ENCODE measurements around the gene CCRL2.
"Not testable (repeated sequence)": the region's sequence is repeated elsewhere in the genome, so short reads cannot be mapped to it uniquely, and the experiment has no call there.

CCRL2 gene

DNA sequence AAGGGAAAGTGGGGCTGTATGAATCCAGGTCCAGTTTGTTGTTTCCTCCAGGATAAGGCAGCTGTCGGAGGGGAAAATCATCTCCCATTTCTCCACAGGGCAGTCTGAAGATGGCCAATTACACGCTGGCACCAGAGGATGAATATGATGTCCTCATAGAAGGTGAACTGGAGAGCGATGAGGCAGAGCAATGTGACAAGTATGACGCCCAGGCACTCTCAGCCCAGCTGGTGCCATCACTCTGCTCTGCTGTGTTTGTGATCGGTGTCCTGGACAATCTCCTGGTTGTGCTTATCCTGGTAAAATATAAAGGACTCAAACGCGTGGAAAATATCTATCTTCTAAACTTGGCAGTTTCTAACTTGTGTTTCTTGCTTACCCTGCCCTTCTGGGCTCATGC is 911 bp downstream of the CCRL2 start:
- no peak for DNase-seq

DNA sequence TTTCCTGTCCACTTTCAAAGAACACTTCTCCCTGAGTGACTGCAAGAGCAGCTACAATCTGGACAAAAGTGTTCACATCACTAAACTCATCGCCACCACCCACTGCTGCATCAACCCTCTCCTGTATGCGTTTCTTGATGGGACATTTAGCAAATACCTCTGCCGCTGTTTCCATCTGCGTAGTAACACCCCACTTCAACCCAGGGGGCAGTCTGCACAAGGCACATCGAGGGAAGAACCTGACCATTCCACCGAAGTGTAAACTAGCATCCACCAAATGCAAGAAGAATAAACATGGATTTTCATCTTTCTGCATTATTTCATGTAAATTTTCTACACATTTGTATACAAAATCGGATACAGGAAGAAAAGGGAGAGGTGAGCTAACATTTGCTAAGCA is 1.8 kb downstream of the CCRL2 start:
- DNase-seq, result no peak

DNA sequence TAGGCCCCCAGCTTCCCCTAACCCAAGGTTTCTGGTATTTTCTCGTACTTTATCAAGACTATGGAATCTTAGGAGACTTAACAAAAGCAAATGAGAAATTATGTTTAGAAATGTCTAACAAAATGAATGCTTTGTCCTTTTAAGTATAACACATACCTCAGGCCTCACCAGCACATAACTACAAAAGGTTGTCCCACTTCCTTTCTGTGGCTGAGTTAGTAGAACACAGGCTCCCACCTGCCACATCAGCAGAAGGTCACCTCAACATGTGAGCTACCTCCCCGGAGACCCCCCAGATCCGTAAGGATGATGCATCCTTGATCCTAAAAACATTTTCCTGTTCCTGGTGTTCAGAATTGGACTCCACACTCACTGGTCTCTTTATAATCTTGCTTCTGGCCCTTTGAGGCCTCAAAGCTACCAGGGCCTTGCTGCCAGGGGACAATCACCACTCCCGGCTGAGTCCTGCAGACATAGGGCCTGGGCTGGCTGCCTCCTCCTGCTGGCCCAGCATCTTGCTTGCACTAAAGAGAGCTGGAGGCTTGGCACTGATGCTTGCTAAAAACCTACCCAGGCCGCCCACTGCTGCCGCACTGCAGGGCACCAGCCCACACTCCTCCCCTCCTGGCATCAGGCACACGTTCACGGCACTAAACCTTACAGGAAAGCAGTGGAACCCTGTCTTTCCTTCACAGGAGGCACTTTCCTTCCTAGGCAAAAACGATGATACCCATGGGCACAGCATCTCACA is 2.9 kb downstream of the CCRL2 start:
- no peak for DNase-seq

DNA sequence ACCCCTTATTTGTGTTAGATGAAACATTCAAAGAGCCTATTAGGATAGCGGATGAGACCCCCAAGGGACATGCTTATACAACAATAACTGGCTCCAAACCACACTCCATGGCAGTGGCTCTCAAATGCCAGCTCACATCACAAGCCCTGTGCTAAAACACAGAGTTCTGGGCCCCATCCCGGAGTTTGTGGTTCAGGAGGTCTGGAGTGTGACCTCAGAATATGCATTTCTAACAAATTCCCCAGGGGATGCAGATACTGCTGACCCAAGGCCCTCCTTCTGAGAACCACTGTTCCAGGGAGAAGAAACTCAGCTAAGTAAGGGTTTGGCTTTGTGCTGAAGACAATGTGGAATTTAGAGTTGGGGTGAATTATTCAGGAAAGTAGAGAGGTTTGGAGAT is 3.6 kb downstream of the CCRL2 start:
- no peak for DNase-seq

GRCh38 chr3:46411271-46411670 is 4.2 kb downstream of the CCRL2 start:
- DNase-seq, result no peak

GRCh38 chr3:46412786-46413298 is 5.8 kb downstream of the CCRL2 start:
- no peak for DNase-seq

DNA sequence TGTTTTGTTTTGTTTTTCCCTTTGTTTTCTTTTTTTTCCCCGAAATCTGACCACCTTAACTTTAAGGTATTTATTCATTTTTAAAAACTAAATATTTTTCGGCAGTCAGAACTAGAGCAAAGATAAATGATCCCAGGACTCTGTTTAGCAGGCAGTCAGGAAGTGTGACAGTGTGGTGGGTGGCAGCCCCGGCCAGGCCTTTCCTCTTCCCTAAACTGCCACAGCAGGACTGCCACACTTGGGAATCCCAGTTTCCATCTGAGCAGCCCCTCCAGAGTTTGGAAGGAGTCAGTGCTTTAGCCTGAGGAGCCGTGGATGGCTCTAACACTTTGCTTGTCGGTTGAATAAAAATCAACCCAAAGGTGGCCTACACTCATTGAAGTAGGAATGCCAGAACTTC is 6.9 kb downstream of the CCRL2 start:
- DNase-seq, result no peak

GRCh38 chr3:46414739-46415138 is 7.7 kb downstream of the CCRL2 start:
- DNase-seq, result no peak

GRCh38 chr3:46416125-46416810 is 9.2 kb downstream of the CCRL2 start:
- no peak for DNase-seq

DNA sequence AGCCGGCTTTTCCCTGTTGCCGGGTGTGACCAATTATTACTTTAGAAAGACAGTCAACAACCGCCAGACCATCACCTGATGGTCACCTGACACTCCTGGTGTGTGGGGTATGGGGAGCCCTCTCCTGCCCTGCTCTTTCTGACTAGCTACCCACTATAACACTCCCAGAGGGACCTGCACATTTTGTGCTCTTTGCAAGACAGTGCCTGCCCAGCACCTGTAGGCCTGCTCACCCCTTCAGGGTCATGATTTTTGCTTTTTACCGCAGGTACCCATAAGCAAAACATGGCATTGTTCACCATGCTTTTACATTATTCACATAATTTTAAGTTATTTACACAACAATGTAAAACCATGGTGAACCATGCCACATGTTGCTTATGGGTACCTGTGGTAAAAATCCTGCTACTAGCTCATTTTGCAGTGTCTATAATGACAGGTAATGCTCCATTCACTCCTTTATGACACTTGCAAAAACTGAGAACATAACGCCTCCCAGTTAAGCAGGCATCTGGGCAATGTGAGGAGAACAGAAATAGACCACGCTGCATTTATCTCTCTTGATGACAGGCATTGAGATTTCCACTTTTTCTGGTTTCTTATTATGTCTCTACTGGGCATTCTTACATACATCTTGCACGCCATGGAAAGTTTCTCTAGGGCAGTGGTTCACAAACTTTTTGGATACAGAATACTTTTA is 9.9 kb downstream of the CCRL2 start:
- DNase-seq, result no peak

DNA sequence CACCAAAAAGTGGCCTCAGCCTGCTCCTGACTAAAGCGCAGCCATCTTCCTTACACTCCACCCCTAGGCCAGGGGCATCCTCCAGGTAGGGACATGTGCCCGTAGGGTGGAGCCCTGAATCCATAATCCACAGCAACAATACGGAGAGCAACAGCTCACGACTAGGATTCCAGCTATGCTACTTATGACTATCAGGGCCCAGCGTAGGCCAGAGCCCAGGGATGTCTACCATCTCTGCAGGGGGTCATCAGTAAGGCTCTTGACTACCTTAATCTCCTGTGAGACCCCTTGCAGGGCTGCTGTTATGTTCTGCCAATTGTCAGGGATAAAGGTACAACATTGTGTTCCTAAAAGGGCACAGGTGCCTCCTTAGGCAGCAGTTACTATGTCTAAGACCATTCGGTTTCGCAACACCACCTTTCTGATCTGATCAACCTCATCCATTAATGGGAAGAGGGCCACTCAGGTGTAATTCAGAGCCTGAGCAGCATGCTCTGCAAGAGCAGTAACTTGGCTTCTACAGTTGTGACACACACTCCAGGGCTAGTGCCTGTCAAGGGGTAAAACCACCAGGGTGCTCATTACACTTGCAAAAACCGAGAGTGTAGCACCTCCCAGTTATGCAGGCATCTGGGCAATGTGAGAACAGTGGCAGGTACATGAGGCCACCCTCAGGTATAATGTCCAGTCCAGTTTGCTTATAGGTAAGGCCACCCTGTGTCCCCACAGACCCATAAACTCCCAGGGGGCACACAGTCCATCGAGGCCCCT is 11.0 kb downstream of the CCRL2 start:
- DNase-seq, result no peak

- no peak for DNase-seq
Observed at GRCh38 chr3:46419816-46420215, 12.8 kb downstream of the CCRL2 start.

DNA sequence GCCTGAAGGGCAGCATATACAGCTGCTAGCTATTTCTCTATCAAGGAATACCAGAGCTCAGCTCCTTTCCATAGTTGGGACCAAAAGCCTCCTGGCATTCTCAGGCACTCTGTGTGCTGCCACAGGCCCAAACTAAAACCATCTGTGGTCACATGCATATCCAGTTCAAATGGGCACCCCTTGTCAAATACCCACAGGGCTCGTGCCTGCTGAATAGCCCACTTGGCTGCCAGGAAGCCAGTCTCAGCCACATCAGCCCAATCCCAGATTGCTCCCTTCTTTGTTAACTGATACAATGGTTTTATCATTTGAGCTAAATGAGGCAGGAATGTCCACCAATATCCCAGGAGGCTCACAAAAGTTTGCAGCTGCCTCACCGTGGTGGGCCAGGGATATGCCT is 13.9 kb downstream of the CCRL2 start:
- DNase-seq, result no peak

DNA sequence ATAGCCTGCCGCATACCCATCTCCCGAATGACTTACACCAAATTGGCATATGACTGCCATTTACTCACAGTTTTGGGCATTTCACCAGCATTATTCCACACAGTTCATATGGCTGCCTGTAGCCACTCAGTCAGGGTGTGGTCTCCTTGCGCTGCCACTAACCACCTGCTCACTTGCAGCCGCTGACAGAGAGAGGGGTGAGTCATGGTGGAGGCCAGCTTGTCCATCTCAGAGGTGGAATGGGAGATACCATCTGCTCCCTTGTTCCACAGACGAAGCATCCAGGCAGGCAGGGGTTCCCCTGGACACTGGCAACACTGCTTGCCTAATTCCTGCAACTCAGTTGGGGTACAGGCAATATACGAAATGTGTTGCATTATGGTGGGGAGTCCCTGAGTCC is 15.6 kb downstream of the CCRL2 start:
- no peak for DNase-seq

- DNase-seq, result no peak
Observed at GRCh38 chr3:46423588-46423987, 16.5 kb downstream of the CCRL2 start.

GRCh38 chr3:46426476-46426875 is 19.4 kb downstream of the CCRL2 start:
- not testable (repeated sequence) for DNase-seq

DNA sequence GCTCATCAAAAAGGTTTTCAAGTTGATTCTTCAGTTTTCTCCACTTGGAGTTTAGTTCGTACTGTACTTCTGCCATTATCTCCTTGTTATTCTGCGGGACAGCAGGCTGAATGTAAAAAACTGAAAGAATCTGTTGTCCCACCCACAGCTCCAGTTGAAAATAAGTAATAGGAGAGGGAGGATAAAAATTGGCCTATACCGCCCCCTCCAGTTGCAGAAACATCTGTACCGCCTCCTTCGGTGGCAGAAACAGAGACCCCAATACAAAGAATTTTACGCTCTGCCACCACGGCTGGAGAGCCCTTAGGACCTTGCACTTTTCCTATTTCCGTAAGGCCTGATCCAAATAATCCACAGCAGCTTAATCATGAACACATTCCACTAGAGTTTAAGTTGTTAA is 20.3 kb downstream of the CCRL2 start:
- not testable (repeated sequence) for DNase-seq

DNA sequence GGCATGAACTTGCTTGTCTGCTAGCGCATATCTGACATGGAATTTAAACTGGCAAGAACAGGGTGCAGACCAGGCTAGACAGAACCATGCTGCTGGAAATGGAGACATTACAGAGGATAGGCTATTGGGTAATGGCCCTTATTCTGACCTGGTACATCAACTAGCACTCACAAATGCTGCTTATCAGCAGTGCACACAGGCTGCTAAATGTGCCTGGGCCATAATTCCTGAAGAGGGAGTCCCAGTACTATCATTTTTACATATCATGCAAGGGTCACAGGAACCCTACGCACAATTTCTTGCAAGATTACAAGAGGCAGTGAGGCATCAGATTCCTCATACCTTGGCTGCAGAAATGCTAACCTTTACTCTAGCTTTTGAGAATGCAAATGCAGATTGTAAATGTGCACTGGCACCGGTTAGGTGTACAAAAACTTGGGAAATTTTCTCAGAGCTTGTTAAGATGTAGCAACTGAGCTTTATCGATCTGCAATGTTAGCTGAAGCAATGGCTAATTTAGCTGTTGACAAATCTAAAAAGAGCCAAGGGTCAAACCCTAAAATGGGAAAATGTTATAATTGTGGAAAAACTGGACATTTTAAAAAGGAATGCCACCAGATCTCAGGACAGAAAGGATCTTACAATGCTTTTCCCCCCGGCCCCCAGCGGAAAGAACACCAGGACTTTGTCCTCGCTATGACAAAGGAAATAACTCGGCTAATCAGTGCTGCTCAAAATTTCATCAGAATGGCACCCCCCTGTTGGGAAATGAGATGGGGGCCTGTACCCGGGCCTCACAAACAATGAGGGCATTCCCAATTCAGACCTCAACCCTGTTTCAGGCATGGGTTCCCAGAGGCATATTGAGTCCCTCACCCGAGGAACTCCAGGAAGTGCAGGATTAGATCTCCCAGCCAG is 21.1 kb downstream of the CCRL2 start:
- no peak for DNase-seq

- no peak for DNase-seq
Observed at GRCh38 chr3:46429250-46429649, 22.2 kb downstream of the CCRL2 start.

DNA sequence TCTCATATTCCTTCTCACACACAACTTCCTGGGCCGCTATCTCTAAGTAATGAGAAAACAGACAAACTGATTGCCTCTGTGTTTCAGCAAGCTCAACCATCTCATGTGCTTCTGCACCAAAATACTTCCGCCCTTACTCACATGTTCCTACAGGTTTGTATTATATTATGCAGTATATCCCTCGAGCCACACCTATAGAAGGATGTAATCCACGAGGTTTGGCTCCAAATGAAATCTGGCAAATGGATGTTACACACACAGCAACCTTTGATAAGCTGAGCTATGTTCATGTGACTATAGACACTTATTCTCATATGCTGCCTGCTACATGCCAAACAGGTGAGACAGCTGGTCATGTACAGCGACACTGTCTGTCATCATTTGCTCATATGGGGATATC is 22.6 kb downstream of the CCRL2 start:
- DNase-seq, result no peak

DNA sequence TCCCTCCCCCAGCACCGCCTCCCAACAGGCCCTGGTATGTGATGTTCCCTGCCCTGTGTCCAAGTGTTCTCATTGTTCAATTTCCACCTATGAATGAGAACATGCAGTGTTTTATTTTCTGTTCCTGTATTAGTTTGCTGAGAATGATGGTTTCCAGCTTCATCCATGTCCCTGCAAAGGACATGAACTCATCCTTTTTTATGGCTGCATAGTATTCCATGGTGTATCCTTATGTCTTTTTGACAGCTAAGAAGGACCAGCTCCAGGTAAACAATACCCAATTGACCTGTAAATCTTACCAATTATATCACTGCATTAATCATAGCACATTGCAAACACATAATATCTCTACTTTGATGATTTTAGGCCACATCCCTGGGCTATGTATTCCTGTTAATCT is 23.8 kb downstream of the CCRL2 start:
- DNase-seq, result not testable (repeated sequence)

GRCh38 chr3:46431905-46432304 is 24.8 kb downstream of the CCRL2 start:
- DNase-seq, result not testable (repeated sequence)

Measured in NCI-H526 treated with DMSO at 0.1 percent for 48 hours (cell line).